Anterior cingulate cortex (tissue), 58 donors: ENCODE data around the gene ADRA1B.

Experiments
- DNase-seq, 58 donors: peaks; one replicate each; lab custom pipeline; 2025; lab: John Stamatoyannopoulos, UW

ADRA1B gene

DNA sequence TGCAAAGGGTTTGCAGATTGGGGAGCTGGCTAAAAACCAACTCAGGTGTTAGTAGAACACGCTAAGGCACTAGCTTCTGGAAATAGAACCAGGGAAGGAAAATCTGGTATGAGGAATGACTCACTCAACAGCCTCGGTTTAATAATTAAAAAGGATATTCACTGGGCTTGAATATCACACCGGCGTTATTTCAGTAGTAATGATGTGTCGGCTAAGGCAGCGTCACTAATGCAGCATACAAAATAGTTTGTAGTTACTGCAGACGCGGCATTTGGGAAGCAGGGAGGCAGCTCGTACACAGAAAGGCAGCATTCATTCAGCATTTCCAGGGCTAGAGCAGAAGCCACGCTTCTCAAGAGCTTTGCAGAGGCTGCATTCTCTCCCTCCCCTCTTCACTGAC is 1.7 kb downstream of the ADRA1B start:
- peak in 3 of 58 donors; percentile 12 to 25 (median 14) for DNase-seq

DNA sequence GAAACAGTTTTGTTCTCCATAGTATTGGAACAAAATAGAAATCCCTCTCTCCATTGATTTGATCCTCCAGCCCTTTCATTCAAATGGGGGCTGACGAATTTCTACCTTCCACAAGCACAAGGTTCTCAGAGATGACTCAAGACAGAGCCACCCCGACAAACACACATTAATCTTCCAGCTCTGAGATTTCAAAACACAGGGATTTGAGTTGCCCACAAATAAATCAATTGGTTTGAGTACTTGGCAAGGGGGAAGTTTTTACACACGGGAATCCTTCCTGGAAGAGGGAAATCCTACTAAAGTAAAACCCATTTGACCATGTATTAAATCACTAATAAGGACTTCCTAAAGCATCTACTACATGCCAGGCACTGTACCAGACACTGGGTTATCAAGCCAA is 5.4 kb downstream of the ADRA1B start:
- no peak for DNase-seq

DNA sequence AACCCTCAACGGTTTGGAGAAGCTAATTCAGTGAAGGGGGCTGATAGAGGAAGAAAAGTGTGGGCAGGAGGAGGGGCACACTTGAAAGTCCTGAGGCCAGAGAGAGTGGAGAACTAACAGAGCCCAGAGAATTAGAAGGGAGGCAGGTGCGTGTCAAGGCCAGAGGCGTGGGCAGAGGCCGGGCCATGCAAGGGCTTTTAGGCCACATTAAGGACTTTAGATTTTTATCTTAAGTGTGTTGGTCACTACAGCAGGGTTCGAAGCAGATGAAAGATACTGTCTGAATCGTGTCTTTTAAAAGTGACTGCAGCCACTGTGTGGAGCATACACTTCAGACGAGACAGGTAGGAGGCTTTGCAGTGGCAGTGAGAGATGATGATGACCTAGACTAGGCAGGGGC is 6.7 kb downstream of the ADRA1B start:
- no peak for DNase-seq

DNA sequence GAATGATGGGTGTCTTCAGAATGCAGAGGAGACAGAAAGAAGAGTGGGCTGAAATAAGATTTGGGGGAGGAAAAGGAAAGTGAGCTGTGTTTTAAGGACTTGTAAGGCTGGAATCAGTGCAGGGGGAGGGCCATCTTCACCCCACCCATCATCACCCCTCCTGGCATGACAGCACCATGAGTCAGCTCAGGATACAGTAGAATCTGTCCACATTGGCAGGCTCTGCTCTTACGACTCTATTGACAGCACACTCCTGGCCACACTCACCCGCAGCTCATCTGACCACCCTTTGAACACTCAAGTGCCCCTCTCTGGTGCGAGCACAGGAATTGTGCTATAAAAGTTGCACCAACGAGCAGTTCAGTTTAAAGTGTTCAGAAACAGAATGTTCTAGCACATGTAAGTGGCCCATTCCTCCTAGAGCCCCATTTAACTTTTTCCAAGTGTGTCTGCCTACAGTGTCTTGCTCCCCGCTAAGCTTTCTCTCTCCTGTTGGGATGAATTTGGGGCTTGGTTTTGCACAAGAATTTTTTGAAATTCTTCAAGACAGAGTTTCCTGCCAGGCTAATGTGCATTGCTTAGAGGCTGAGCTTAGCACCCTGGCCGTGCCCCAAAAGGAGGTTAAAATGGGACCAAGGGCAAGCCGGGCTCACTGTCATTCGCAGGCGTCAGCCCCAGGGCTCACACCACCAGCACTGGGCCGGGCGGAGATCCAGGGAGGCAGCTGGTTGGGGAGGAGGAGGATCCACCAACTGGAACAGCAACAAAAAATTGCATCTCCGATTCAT is 12.0 kb downstream of the ADRA1B start:
- DNase-seq = peak in 5 of 58 donors; percentile 6 to 28 (median 14)

DNA sequence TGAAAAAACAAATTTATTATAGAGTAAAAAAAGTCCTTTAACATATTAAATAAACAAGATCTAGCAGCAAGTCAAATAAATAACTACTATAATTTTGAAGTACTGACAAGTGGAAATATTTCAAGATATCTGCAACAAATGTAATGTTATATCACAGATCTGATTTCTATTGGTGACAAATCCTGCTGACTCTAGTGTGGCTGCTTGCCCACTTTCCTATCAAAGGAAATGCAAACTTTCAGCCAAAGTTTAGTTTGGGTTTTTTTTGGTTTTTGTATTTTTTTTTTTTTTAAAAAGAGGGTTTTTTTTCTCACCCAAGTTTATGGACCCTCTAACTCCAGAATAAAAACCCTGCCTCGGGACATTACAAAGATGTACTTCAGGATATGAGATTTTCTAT is 12.9 kb downstream of the ADRA1B start:
- DNase-seq = no peak

DNA sequence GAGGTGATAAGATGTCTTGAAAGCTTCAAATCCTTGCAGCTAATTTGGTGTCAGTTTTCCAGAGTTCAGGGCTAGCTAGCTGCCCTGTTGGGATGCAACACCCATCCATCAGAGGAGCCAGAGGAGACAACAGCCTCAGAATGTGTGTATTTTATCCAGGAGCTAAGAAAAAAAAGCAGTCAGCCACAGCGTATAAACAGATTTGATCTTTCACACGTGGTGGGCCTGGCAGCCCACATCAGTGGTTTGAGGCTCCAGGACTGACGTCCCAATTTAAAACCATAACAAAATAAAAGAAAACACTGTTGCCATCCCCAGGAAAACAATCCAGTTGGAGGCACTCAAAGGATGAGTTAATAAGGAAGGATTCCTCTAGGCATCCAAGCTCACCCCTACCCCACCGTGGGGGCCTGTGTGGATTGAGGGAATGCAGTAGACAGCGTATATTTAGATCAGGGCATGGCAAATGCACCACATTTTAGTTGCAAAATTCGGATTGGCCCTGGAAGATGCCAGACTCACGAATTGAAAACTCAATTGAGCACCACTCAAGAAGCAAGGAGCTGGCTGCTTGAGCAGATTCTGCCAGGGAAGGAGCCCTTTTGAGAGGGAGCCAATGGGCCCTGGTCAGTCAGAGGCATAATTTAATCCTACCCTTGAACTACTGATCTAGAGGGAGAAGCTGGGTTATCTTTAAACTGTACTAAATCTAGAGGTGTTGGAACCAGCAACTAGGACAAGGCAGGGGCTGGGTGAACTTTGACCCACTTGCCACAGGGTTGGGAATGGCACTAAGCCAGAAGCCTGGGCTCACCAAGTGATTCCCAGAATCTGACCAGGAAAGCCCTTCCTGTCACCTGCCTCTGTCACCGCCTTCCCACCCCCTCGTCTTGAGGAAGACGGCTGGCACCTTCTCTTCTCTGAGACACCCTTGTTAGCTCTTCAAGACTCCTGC is 17.5 kb downstream of the ADRA1B start:
- DNase-seq = no peak

DNA sequence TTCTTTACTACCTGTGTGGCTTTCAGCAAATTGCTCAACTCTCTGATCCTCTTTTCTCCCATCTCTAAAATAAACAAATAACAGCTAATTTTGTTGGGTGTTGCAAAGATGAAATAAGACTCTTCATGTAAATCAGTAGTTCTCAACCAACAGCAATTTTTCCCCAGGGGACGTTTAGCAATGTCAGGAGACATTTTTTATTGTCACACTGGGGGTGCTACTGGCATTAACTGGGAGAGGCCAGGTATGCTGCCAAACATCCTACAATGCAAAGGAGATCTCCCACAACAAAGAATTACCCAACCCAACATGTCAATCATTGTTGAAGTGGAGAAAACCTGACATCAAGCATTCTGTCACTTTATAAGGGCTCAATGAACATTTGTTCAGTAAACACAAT is 19.7 kb downstream of the ADRA1B start:
- no peak for DNase-seq

DNA sequence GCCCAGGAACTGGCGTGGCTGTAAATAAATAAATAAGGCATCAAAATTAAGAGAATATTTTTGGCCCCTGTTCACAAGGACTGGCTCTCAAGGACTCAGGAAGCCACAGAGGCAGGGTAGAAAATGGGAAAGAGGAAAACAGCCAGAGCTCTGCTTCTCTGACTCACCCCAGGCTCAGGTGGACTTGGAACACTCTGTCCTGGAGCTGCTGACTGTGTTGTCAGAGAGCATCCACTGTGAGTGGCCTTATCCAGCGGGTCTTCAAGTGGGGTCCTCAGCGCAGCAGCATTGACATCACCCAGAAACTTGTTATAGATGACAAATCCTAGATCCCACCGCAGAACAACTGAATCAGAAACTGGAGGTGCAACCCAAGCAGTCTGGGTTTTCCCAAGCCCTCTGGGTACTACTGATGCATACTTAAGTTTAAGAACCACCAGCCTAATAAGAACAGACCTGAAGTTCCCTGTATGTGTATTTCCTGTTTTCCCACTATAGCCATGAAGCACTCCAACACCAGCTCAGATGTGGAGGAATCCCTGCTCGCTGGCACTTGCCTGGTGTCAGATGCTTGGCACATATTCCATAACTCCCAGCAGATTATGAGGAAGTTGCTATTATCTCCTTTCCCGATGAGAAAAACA is 20.5 kb downstream of the ADRA1B start:
- DNase-seq = no peak

DNA sequence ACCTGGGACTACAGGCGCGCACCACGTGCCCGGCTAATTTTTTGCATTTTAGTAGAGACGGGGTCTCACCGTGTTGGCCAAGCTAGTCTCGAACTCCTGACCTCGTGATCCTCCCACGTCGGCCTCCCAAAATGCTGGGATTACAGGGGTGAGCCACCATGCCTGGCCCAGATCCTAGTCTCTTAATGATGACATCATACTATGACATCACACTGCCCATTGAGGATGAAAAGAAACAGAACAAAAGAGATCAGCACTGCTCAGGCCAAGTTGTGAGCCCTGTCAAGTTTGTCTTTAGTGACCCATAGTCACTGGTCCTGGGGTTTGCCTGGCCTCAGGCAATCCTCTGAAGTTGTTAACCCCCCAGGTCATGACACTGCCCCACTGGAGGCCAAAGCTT is 21.3 kb downstream of the ADRA1B start:
- DNase-seq = no peak

DNA sequence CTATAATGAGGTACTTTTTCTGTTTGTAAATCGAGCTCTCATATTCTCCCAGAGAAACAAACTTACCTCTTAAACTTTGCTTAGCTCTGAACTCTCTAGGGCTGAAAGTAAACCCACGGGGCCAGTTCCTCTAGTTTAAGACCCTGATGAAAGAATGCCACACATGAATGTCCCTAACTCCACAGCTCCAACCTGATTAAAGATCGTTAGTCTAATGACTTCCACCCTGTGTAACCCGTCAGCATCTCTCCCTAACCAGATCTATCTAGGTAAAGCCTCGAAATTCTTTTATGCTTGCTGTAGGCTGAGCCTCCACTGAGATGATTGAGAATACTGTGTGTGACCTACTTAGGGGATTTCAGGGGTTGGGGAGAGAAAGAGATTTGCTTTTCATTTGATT is 27.0 kb downstream of the ADRA1B start:
- DNase-seq = no peak

DNA sequence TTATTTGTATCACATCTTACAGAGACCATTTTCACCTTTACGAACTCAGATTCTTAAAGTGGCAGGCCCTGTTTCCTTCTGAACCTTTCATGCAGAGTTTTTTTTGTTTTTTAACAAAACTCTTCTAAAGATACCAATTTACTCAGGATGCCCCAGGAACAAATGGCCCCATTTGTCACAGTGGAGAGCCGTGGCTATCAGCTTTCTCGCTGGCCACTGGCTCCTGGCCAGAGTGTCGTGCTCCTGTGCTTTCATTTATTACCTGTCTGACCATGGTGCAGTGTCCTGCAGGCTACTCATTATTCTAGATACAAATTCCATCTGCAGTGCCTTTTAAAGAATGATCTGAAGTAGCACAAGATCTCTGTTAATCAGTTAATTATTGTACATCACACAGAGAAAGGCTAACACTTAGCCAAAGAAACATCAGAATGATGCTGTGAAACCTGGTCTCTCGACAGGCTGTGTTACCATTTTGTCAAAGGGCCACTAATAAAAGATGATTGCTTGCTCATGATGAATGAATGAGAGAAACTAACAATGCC is 27.8 kb downstream of the ADRA1B start:
- DNase-seq = no peak

DNA sequence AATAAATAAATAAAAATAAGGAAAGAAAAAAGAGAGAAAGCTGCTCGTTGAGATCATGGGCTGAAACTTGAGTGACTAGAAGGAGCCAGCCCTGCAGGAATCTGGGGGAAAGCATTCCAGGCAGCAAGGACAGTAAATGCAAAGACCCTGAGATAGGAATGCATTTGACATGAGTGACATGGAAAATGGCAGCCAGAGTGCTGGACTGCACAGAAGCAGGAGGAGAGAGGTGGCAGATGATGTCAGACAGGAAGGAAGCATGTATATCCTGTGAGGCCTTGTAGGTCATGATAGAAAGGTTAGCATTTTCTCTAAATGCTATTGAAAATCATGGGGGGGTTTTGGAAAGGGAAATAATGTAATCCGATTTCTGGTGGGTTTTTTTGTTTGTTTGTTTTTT is 29.1 kb downstream of the ADRA1B start:
- DNase-seq = no peak

DNA sequence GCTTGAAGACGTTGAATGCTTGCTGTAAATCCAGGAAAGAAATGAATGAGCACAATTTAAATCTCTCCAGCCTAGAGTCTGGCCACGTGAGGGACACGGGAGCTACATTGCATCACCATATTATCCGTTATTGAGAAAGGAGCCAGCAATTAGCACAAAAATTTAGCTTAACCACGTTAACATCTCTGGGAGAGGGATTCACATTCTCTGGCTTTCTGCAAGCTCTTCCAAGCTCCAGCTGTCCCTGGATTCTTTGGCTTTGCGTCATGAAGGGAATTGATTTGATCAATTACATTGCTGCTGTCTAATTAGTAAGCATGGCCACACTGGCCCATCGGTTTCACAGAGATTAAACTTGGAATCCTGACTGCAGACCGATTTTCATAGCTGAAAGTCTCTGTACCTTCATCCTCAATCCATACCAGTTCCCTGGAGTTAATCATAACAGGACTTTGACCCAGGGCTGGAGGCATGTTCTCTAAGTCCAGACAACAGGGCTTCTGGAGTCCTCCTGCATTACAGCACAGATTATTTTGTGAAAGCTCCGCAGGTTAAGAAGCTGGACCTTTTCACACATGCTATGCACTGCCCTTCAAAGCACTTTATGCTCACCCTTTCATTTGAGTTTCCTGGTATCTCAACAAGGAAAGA is 31.6 kb downstream of the ADRA1B start:
- DNase-seq = no peak

DNA sequence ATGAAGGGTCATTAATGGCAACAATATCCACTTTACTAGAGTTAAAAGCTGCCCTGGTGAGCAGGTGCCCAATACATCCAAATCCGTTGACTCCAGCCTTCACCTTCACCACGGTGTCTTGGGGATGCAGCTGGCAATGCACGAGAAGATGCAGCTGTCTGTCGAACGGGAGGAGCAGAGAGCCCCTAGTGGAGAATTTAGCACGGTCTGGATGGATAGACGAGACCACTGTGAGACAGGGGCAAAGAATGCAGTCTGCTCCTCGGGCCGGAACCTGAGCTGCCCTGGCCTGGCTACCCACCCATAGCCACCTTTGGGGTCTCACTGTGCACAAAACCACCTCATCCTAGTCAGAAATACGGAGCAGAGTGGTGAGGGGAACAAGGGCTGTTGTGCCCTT is 35.1 kb downstream of the ADRA1B start:
- no peak for DNase-seq

DNA sequence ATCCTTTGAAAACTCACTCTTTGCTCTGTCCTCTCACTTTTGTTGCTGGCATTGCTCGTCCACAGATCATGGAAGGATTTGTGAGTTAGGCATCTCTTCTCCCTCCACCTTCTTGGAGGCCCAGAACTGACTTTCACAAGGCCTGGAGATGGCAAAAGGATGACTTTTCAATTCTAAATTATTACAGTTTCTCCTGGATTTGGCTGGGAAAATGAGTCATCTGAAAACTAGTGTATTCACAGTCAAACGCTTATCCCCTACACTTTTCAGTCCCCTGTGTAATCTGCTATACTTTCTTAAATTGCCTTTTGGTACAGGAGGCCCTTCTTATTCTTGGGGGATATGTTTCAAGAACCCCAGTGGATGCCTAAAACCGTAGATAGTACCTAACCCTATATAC is 35.6 kb downstream of the ADRA1B start:
- no peak for DNase-seq

DNA sequence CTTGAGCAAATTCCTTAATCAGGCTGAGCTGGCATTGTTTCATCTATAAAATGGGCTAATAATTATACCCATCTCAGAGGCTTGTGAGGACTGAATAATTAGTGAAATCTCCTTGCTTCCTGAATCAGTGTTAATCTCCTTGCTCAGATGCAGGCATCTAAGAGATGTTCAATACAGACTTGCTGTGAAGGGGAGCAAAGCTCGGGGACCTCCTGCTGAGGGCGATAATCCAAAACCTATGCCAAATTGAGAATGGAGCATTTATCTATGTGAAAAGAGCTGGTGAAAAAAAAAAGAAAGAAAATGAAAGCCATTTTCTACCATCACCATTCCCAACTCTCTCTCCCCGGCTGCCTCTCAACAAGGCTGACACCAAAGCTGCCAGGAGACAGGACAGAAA is 37.3 kb downstream of the ADRA1B start:
- no peak for DNase-seq

DNA sequence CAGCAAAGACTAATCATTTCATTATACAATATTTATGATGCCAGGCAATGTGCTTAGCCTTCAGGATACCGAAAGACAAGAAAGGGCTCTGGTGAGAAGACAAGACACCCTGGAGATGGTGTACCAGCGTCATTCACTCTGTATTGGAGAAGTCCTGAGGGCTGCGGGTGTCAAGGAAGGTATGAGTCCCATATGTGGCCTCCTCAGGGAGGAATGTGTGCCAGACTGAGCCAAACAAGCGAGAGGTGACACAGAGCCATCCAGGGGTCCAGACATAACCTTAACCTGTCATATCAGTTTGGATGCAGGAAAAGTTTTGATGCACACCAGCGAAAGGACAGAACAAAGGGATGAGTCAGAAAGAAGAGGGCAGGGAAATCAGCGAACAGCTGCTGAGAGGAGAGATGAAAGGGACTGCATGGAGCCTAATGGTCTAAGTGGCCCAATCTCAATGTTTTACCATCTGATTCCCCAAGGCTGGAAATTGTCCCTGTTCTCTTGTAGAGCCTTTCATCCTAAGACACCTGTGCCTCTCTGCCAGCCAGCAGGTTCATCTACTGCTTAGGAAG is 38.9 kb downstream of the ADRA1B start:
- no peak for DNase-seq

DNA sequence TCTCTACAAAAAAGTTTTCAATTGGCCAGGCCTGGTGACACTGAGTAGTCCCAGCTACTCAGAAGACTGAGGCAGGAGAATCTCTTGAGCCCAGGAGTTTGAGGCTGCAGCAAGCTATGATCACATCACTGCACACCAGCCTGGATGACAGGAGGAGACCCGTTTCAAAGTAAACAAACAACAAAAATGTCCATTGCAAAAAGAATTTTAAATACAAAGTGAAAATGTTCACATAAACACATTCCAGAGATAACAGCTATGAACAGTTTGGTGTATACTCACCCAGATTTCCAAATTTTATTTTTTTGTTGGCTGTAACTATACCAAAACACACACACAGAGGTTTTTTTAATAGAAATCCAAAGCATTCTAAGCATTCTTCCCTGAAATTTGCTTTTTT is 39.8 kb downstream of the ADRA1B start:
- DNase-seq = no peak

DNA sequence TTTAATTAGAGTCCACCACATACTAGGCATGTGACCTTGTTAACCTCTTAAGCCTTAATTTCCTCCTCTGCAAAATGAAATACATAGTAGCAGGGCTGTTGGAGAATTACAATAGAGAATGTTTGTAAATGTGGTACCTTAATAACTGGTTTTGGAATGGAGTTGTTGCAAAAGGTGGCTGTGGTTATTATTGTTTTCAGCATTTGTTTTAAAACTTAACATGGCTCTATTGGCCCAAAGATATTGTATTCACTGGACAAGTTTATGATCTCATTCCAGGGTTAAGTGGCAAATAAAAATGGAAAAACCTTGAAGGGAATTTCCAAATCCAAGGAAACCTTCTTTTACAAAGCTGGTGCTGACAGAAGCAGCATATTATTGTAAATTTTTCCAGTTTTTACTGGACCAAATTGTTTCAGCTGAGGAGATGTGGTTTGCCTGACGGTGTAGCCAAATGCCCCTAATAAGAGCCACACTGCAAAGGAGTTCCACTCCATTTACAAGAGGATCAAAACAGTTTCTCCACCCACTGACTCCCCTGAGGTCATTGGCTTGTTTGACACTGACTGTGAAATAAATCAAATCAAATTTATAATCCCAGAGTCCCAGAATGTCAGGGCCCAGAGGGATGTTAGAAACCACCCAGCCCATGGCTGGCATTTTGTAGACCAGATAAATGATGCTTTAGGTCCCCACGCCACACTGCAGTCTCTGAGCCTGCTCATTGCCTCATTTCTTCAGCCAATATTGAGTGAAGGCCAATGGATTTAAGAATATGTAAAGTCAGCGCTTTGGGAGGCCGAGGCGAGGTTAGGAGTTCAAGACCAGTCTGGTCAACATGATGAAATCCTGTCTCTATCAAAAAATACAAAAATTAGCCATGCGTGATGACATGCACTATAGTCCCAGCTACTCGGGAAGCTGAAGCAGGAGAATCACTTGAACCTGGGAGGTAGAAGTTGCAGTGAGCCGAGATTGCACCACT is 45.2 kb downstream of the ADRA1B start:
- no peak for DNase-seq
